ENCODE results near the gene NAA15.
"Not testable (repeated sequence)": the region's sequence is repeated elsewhere in the genome, so short reads cannot be mapped to it uniquely, and the experiment has no call there.

Gene NAA15

DNA sequence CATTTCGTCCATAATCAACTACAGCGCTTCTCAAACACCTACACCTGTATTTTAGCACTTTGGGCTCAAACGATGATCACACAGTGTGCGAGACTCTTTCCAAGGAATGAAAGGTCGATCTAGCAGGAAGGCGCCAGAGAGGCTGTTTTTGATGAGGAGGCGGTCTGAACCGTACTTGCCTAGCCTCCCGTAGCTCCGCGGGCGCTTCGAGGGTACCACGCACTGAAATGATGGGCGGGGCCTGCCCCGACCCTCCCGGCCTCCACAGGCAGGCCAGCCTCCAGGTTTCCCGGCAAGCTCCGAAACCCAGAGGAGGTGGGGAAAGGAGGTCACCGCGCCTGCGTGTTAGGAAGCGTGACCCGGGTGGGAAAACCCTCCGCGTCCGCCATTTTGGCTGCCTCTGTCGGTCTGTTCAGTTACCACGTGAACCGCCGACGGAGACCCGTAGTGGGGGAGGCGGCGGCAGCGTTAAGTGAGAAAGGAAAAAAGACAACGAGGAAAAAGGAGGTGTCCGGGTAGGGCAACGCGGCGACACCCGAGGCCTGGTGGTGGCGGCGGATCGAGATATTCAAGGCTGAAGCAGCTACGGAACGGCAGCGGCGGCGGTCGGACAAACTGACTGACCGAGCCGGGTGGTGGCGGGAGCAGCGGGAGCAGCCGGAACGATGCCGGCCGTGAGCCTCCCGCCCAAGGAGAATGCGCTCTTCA, at the start of gene NAA15:
Gene NAA15 (plus strand): TSS at position 393 of the 708 bp plus-strand sequence. CDS start 273 bp downstream, at position 666.
- Histone ChIP-seq H3K9ac (ENCODE audit: low read length) (peak within 1 kb of the TSS; percentile 90), H3K27me3 (ENCODE audit: control insufficient read depth, insufficient read depth, low read length) (no peaks in the 10 kb centered on the region), H3K4me3 (ENCODE audit: low read length) (peak within 1 kb of the TSS; percentile 97), H3K9me3 (ENCODE audit: control insufficient read depth, low read length) (no peaks in the 10 kb centered on the region), H3K4me1 (ENCODE audit: control insufficient read depth, insufficient read depth, low read length) (peaks cover 10% of the 10 kb centered on the region), H3K36me3 (ENCODE audit: control insufficient read depth, insufficient read depth, low read length) (no peaks in the 10 kb centered on the region)

DNA sequence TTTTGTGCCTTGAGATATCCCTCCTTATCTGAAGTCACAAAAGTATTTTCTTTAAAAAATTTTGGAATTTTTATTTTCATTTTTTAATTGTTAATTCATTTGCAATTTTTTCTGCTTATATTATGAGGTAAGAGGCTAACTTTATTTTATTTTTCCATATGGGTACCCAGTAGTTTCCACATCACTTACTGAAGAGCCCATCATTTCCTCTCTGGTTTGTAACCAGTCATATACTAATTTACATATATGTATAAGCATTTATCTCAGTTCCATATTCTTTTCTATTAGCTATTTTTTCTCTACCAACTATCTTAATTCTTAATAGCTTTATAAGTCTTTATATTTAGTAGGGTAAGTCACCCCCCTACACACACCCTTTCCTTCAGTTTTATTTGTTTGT, 48.3 kb upstream of the NAA15 start:
- Histone ChIP-seq H3K4me3 (ENCODE audit: low read length) (no peak overlapping the region), H3K9ac (ENCODE audit: low read length) (no peak overlapping the region), H3K27me3 (ENCODE audit: control insufficient read depth, insufficient read depth, low read length) (no peaks in the 10 kb centered on the region), H3K4me1 (ENCODE audit: control insufficient read depth, insufficient read depth, low read length) (peaks cover 8% of the 10 kb centered on the region), H3K9me3 (ENCODE audit: control insufficient read depth, low read length) (no peaks in the 10 kb centered on the region), H3K36me3 (ENCODE audit: control insufficient read depth, insufficient read depth, low read length) (no peaks in the 10 kb centered on the region)

DNA sequence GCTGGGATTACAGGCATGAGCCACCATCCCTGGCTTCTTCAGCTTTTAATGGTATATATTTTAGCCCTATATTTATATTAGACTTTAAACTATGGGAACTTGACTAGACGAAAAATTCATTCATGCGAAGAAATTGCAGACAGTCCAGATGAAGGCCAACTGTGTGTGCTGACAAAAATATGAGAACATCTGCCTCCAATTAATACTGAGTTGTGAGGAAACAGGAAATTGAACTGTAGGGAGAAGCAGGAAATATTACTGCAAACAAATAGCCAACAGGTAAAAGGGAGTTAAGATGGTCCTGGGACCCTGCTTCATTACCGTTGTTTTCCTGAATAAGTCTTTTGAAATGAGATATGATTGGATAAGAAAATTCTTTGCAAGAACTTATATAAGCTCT, 47.6 kb upstream of the NAA15 start:
- Histone ChIP-seq H3K27me3 (ENCODE audit: control insufficient read depth, insufficient read depth, low read length) (no peaks in the 10 kb centered on the region), H3K36me3 (ENCODE audit: control insufficient read depth, insufficient read depth, low read length) (no peaks in the 10 kb centered on the region), H3K4me3 (ENCODE audit: low read length) (no peak overlapping the region), H3K4me1 (ENCODE audit: control insufficient read depth, insufficient read depth, low read length) (peaks cover 8% of the 10 kb centered on the region), H3K9me3 (ENCODE audit: control insufficient read depth, low read length) (no peaks in the 10 kb centered on the region), H3K9ac (ENCODE audit: low read length) (no peak overlapping the region)

DNA sequence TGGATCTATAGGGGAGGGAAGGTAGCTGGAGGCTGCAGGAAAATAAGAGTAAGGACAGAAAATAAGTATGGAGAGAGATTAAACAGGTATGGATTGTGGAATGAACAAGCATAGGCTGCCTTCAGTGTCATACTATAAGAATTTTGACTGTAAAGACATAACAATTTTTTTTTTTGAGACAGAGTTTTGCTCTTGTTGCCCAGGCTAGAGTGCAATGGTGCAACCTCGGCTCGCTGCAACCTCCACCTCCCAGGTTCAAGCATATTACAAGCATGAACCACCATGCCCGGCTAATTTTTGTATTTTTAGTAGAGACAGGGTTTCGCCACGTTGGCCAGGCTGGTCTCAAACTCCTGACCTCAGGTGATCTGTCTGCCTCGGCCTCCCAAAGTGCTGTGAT, 45.7 kb upstream of the NAA15 start:
- not testable (repeated sequence) for H3K9ac ChIP-seq (ENCODE audit: low read length); H3K27me3 ChIP-seq (ENCODE audit: control insufficient read depth, insufficient read depth, low read length); H3K9me3 ChIP-seq (ENCODE audit: control insufficient read depth, low read length); H3K4me3 ChIP-seq (ENCODE audit: low read length); H3K4me1 ChIP-seq (ENCODE audit: control insufficient read depth, insufficient read depth, low read length); H3K36me3 ChIP-seq (ENCODE audit: control insufficient read depth, insufficient read depth, low read length)

DNA sequence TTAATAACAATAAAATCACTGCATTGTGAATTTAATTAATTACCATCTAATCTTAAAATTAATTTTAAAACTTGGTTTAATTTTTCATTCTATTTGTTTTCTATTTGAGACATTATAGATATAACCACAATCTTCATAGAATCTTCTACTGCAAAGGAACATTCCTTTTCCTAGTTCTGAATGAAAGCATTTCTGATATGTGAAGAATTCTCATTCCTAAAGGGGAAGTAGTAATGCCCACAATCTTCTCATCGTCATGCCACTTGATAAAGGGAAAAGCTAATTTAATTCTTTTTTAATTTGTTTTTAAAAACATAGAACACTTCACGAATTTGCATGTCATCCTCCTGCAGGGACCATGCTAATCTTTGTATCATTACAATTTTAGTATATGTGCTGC, 45.0 kb upstream of the NAA15 start:
- no peaks in the 10 kb centered on the region for H3K36me3 ChIP-seq (ENCODE audit: control insufficient read depth, insufficient read depth, low read length)
- no peak overlapping the region for H3K4me3 ChIP-seq (ENCODE audit: low read length)
- H3K27me3 ChIP-seq (ENCODE audit: control insufficient read depth, insufficient read depth, low read length): no peaks in the 10 kb centered on the region
- H3K4me1 ChIP-seq (ENCODE audit: control insufficient read depth, insufficient read depth, low read length): peaks cover 8% of the 10 kb centered on the region
- H3K9ac ChIP-seq (ENCODE audit: low read length): no peak overlapping the region
- no peaks in the 10 kb centered on the region for H3K9me3 ChIP-seq (ENCODE audit: control insufficient read depth, low read length)

DNA sequence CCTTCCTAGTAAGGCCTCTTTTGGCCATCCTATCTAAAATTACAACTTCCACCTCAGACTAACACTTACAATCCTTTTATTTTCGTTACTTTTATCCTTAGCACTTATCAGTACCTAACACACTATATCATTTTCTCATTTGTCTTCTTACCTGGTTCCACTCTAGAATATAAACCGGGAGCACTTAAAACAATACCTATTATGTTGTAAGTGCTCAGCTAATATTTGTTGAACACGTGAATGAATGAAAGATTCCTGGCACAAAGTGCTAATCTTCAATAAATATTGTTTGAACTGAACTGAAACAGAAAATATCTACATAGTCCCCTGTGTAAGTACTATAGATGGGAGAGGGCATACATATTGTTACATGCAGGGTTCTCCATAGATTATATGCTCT, 35.7 kb upstream of the NAA15 start:
- no peaks in the 10 kb centered on the region for H3K36me3 ChIP-seq (ENCODE audit: control insufficient read depth, insufficient read depth, low read length)
- peaks cover 13% of the 10 kb centered on the region for H3K4me1 ChIP-seq (ENCODE audit: control insufficient read depth, insufficient read depth, low read length)
- H3K9me3 ChIP-seq (ENCODE audit: control insufficient read depth, low read length): no peaks in the 10 kb centered on the region
- H3K4me3 ChIP-seq (ENCODE audit: low read length): no peak overlapping the region
- H3K27me3 ChIP-seq (ENCODE audit: control insufficient read depth, insufficient read depth, low read length): no peaks in the 10 kb centered on the region
- H3K9ac ChIP-seq (ENCODE audit: low read length): no peak overlapping the region

DNA sequence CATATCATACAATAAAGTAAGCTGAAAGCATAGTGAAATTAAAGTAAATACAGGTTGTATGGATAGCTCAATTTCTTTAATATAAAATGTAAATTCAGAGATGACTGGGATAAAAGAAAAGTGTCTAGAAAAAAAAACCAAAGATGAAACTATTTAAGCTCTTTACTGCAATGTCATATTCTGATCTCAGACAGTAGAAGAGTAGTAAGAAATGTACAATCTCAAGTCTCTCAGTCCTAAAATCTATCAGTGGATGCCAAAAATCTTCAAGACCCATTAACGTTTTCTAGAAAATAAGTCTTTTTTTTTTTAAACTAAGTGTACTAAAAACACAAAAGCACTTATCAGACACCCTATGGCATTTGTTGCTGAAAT, 35.1 kb upstream of the NAA15 start:
- H3K27me3 ChIP-seq (ENCODE audit: control insufficient read depth, insufficient read depth, low read length): no peaks in the 10 kb centered on the region
- H3K4me3 ChIP-seq (ENCODE audit: low read length): no peak overlapping the region
- no peak overlapping the region for H3K9ac ChIP-seq (ENCODE audit: low read length)

DNA sequence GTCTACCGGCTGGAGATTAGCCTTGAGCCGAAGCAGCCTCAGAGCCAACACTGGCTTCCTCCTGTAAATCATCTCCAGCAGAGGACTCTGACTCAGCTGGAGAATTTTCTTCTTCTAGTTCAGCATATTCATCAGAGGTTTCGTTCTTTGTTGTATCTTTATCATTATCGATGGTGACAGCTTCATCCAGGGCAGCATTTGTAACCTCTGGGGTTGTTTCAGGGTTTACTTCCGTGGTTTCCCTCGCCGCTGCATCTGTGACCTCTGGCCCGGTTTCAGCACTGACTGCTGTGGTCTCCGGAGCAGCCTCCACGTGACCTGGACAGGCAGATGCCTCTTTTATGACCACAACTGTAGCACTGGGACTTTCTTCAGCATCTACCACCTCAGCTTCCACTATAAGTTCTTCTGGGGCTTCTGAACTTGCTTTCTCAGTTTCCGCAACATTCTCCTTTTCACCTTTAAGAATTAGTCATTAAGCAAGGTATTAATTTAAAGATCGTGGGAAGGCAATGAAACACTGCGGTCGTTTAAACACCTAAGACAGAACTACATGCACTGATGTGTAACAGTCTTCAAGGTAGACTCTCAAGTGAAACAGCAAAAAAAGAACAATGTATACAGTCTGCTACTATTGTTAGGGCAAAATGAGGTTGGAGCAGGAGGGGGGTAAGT, 34.6 kb upstream of the NAA15 start:
- H3K9ac ChIP-seq (ENCODE audit: low read length): no peak overlapping the region
- no peak overlapping the region for H3K4me3 ChIP-seq (ENCODE audit: low read length)
- peaks cover 13% of the 10 kb centered on the region for H3K4me1 ChIP-seq (ENCODE audit: control insufficient read depth, insufficient read depth, low read length)
- H3K27me3 ChIP-seq (ENCODE audit: control insufficient read depth, insufficient read depth, low read length): no peaks in the 10 kb centered on the region
- H3K9me3 ChIP-seq (ENCODE audit: control insufficient read depth, low read length): no peaks in the 10 kb centered on the region
- H3K36me3 ChIP-seq (ENCODE audit: control insufficient read depth, insufficient read depth, low read length): no peaks in the 10 kb centered on the region

More for the DNA sequence above, 35.1 kb upstream of the NAA15 start:
- Histone ChIP-seq H3K36me3 (ENCODE audit: control insufficient read depth, insufficient read depth, low read length) (no peaks in the 10 kb centered on the region), H3K4me1 (ENCODE audit: control insufficient read depth, insufficient read depth, low read length) (peaks cover 13% of the 10 kb centered on the region), H3K9me3 (ENCODE audit: control insufficient read depth, low read length) (no peaks in the 10 kb centered on the region)

DNA sequence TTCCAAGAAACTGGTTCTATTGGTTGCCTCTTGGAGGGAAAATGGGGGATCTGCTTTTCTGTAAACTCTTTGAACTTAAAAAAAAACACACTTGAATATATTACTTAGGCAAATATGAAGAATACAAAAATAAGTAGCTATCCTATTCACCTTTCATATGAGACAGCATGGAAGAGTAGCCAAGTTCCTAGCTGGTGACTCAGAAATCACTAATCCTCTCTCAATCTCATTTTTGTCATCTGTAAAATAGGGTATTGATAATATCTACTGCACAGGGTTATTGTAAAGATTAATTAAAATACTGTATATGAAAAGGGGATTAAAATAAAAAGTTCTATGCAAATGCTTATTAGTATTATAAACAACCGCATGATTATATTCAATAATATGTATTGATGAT, 34.0 kb upstream of the NAA15 start:
- H3K9me3 ChIP-seq (ENCODE audit: control insufficient read depth, low read length): no peaks in the 10 kb centered on the region
- H3K36me3 ChIP-seq (ENCODE audit: control insufficient read depth, insufficient read depth, low read length): no peaks in the 10 kb centered on the region
- H3K4me3 ChIP-seq (ENCODE audit: low read length): no peak overlapping the region
- no peaks in the 10 kb centered on the region for H3K27me3 ChIP-seq (ENCODE audit: control insufficient read depth, insufficient read depth, low read length)
- peaks cover 13% of the 10 kb centered on the region for H3K4me1 ChIP-seq (ENCODE audit: control insufficient read depth, insufficient read depth, low read length)
- no peak overlapping the region for H3K9ac ChIP-seq (ENCODE audit: low read length)

DNA sequence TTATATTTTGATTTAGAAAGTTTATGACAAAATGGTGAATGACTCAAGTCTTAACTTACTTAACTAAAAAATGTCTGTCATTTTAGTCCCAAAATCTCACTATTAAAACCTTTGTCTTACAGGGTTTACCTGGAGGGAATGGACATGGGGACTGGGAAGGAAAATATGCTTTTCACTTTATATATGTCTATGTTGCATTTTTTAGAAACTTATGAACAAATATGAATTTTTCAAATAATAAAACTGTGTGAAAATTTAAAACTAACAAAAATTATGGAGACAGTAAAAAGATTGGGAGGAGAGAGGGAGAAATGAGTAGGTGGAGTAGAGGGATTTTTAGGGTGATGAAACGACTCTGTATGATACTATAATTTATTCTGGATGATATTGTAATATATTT, 27.5 kb upstream of the NAA15 start:
- Histone ChIP-seq H3K4me3 (ENCODE audit: low read length) (no peak overlapping the region), H3K9ac (ENCODE audit: low read length) (no peak overlapping the region), H3K27me3 (ENCODE audit: control insufficient read depth, insufficient read depth, low read length) (peaks cover 8% of the 10 kb centered on the region), H3K9me3 (ENCODE audit: control insufficient read depth, low read length) (no peaks in the 10 kb centered on the region), H3K4me1 (ENCODE audit: control insufficient read depth, insufficient read depth, low read length) (no peaks in the 10 kb centered on the region), H3K36me3 (ENCODE audit: control insufficient read depth, insufficient read depth, low read length) (no peaks in the 10 kb centered on the region)

DNA sequence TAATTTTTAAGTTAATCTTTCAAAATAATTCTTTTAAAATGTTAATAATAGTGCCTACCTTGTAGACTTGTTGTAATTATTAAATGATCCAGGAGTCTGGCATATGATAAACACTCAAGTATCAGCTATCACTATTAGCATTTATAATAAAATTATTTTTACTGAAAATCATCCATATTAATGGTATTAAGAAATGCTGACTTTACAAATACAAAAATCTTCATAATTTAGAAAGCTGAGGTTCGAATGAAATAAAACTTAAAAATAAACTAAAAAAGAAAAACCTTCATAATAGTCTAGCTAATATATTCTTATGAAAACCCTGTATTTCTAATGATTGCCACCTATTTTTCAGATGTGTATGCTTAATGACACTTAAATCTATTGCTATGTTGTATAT, 26.5 kb upstream of the NAA15 start:
- no peaks in the 10 kb centered on the region for H3K9me3 ChIP-seq (ENCODE audit: control insufficient read depth, low read length)
- H3K9ac ChIP-seq (ENCODE audit: low read length): no peak overlapping the region
- no peaks in the 10 kb centered on the region for H3K36me3 ChIP-seq (ENCODE audit: control insufficient read depth, insufficient read depth, low read length)
- H3K4me3 ChIP-seq (ENCODE audit: low read length): no peak overlapping the region
- H3K4me1 ChIP-seq (ENCODE audit: control insufficient read depth, insufficient read depth, low read length): peaks cover 2% of the 10 kb centered on the region
- H3K27me3 ChIP-seq (ENCODE audit: control insufficient read depth, insufficient read depth, low read length): peaks cover 17% of the 10 kb centered on the region

DNA sequence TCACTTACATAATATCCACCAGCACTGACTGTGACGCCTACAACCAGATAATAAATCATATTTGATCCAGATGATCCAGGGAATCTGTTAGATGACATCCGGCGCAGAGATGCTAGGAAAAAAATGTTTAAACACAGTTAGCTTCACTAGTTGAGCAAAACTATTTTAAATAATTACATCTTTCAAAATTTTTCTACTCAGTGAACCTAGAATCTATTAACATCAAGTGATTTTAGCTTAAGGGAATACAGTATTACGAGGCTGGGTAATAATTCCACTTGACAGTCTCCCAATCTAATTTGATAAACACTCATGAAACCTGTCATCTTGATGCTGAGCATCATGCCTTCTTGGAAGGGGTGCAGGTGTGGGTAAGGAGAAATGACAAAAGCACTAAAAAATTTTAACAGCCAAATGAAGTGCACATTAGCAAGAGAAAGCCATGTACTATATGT, 26.0 kb upstream of the NAA15 start:
- H3K36me3 ChIP-seq (ENCODE audit: control insufficient read depth, insufficient read depth, low read length): no peaks in the 10 kb centered on the region
- H3K4me3 ChIP-seq (ENCODE audit: low read length): no peak overlapping the region
- H3K9ac ChIP-seq (ENCODE audit: low read length): no peak overlapping the region
- H3K9me3 ChIP-seq (ENCODE audit: control insufficient read depth, low read length): no peaks in the 10 kb centered on the region
- H3K27me3 ChIP-seq (ENCODE audit: control insufficient read depth, insufficient read depth, low read length): peaks cover 22% of the 10 kb centered on the region
- peaks cover 7% of the 10 kb centered on the region for H3K4me1 ChIP-seq (ENCODE audit: control insufficient read depth, insufficient read depth, low read length)

All from mucosa of stomach (tissue), 1 donor.